SK-N-SH (cell line): ENCODE data around the gene GNAZ. TPM values are rescaled to one million over a fixed set of nuclear protein-coding genes. Genes with fewer than 3 reads are reported as not detected.

Experiments used
- CTCF ChIA-PET: fragments of 300-600, 350-600 bp; formaldehyde crosslinking; extraction: SDS; loops from one replicate; lab custom pipeline; 2021; lab: Yijun Ruan, JAX
- POLR2A ChIA-PET: fragments of 350-600 bp; sonication (Branson Sonifier 250); formaldehyde crosslinking; extraction: SDS; loops from one replicate; lab custom pipeline; 2020; ENCODE audit warnings: antibody characterized with exemption, inconsistent platforms; lab: Yijun Ruan, JAX
- DNase-seq: peaks from one replicate; pipeline ENCODE4 v3.0.0; 2012
- H2AFZ ChIP-seq: fragments of 200-600 bp; sonication (generic); 2 replicates; pipeline ENCODE4 v1.8.1; 2016; ENCODE audit warnings: antibody characterized with exemption, mild to moderate bottlenecking, low read depth
- H3F3A ChIP-seq: fragments of 200-600 bp; sonication (generic); replicated peaks from 2 replicates; pipeline ENCODE3; 2016; ENCODE audit warnings: antibody characterized with exemption, mild to moderate bottlenecking; ENCODE audit not compliant: insufficient read depth
- H3K27ac ChIP-seq, 2 experiments: fragments of 200-500 bp in 1 of 2; fragments of 200-600 bp in 1 of 2; sonication (Bioruptor generic) in 1 of 2; sonication (generic), shearing (Covaris generic) in 1 of 2; 2 replicates each; pipeline versions ENCODE4 v1.5.1 to v1.6.1; 2014 to 2016; ENCODE audit warnings: low read depth in 2 of 2, inconsistent platforms in 1 of 2, low read length in 1 of 2, mild to moderate bottlenecking in 1 of 2, mixed read lengths in 1 of 2
- H3K27me3 ChIP-seq: fragments of 200-600 bp; sonication (generic), shearing (Covaris generic); 2 replicates; pipeline ENCODE4 v1.6.1; 2016; ENCODE audit warnings: mixed run types; ENCODE audit not compliant: insufficient read depth
- H3K36me3 ChIP-seq, 2 experiments: fragments of 200-500 bp in 1 of 2; fragments of 200-600 bp in 1 of 2; sonication (Bioruptor generic) in 1 of 2; sonication (generic) in 1 of 2; replicated peaks in 1 of 2; 2 replicates each; pipeline versions ENCODE3 to v1.5.1; 2014 to 2016; ENCODE audit warnings: low read length in 1 of 2, mild to moderate bottlenecking in 1 of 2; ENCODE audit not compliant: insufficient read depth in 2 of 2, control insufficient read depth in 1 of 2
- H3K4me1 ChIP-seq, 2 experiments: fragments of 200-500 bp in 1 of 2; fragments of 200-600 bp in 1 of 2; sonication (Bioruptor generic) in 1 of 2; sonication (generic), shearing (Covaris generic) in 1 of 2; 2 replicates each; pipeline versions ENCODE4 v1.5.1 to v1.6.1; 2014 to 2016; ENCODE audit warnings: low read depth in 1 of 2, low read length in 1 of 2, mixed run types in 1 of 2; ENCODE audit not compliant: insufficient read depth in 2 of 2, control insufficient read depth in 1 of 2
- H3K4me2 ChIP-seq: fragments of 200-600 bp; sonication (generic), shearing (Covaris generic); 2 replicates; pipeline ENCODE4 v1.6.1; 2017; ENCODE audit warnings: mixed run types
- H3K4me3 ChIP-seq, 2 experiments: fragments of 200-500 bp in 1 of 2; fragments of 200-600 bp in 1 of 2; sonication (Bioruptor generic) in 1 of 2; sonication (generic), shearing (Covaris generic) in 1 of 2; 2 replicates each; pipeline versions ENCODE4 v1.5.1 to v1.8.1; 2014 to 2016; ENCODE audit warnings: low read depth in 2 of 2, inconsistent platforms in 1 of 2, low read length in 1 of 2, mild to moderate bottlenecking in 1 of 2, mixed read lengths in 1 of 2, moderate library complexity in 1 of 2
- H3K79me2 ChIP-seq: fragments of 200-600 bp; sonication (generic); 2 replicates; pipeline ENCODE4 v1.8.1; 2017; ENCODE audit warnings: mild to moderate bottlenecking; ENCODE audit not compliant: insufficient read depth
- H3K9ac ChIP-seq: fragments of 200-600 bp; sonication (generic); 2 replicates; pipeline ENCODE4 v1.6.1; 2017; ENCODE audit warnings: mixed run types
- H3K9me2 ChIP-seq: fragments of 200-600 bp; sonication (generic); 2 replicates; pipeline ENCODE4 v1.6.1; 2017; ENCODE audit warnings: mixed run types
- H3K9me3 ChIP-seq: fragments of 200-600 bp; sonication (generic); 2 replicates; pipeline ENCODE4 v1.6.1; 2017; ENCODE audit warnings: mixed run types, mild to moderate bottlenecking, moderate library complexity
- H4K20me1 ChIP-seq: fragments of 200-600 bp; sonication (generic); 2 replicates; pipeline ENCODE4 v1.6.1; 2017; ENCODE audit warnings: mild to moderate bottlenecking, mixed run types; ENCODE audit not compliant: insufficient read depth
- CTCF ChIP-seq: fragments of 200-600 bp; sonication (generic); IDR thresholded peaks from 2 replicates; pipeline ENCODE4 v1.6.1; 2017; ENCODE audit warnings: antibody characterized with exemption, mild to moderate bottlenecking, moderate library complexity
- EP300 ChIP-seq, 2 experiments: IDR thresholded peaks; 2 replicates each; pipeline versions ENCODE4 v1.4.0 to v1.6.1; 2012; ENCODE audit warnings: borderline replicate concordance in 1 of 2, low read depth in 1 of 2, low read length in 1 of 2
- FOSL2 ChIP-seq: IDR thresholded peaks from 2 replicates; pipeline ENCODE4 v1.4.0; 2012; ENCODE audit warnings: low read depth, mild to moderate bottlenecking, moderate library complexity, borderline replicate concordance
- FOXM1 ChIP-seq: IDR thresholded peaks from 2 replicates; pipeline ENCODE4 v1.4.0; 2012; ENCODE audit warnings: low read depth, mild to moderate bottlenecking
- GABPA ChIP-seq: IDR thresholded peaks from 2 replicates; pipeline ENCODE4 v1.4.0; 2012; ENCODE audit warnings: low read depth, mild to moderate bottlenecking
- MEF2A ChIP-seq: IDR thresholded peaks from 2 replicates; pipeline ENCODE4 v1.4.0; 2012; ENCODE audit warnings: low read depth, borderline replicate concordance
- RAD21 ChIP-seq: IDR thresholded peaks from 2 replicates; pipeline ENCODE4 v1.6.1; 2012; ENCODE audit warnings: mild to moderate bottlenecking, low read length
- RCOR1 ChIP-seq: fragments of 150-350 bp; IDR thresholded peaks from 2 replicates; pipeline ENCODE4 v1.6.1; 2017; ENCODE audit warnings: antibody characterized with exemption, low read length
- RXRA ChIP-seq: IDR thresholded peaks from 2 replicates; pipeline ENCODE4 v1.4.0; 2012; ENCODE audit warnings: low read depth, mild to moderate bottlenecking, borderline replicate concordance
- USF1 ChIP-seq: IDR thresholded peaks from 2 replicates; pipeline ENCODE4 v1.4.0; 2012; ENCODE audit warnings: low read depth, borderline replicate concordance
- USF2 ChIP-seq: fragments of 150-350 bp; IDR thresholded peaks from 2 replicates; pipeline ENCODE4 v1.6.1; 2017; ENCODE audit warnings: antibody characterized with exemption, low read length, low read depth, borderline replicate concordance
- YY1 ChIP-seq: IDR thresholded peaks from 2 replicates; pipeline ENCODE4 v1.4.0; 2012; ENCODE audit warnings: low read depth, mild to moderate bottlenecking
- ZBTB33 ChIP-seq: IDR thresholded peaks from 2 replicates; pipeline ENCODE4 v1.4.0; 2012; ENCODE audit warnings: low read depth, borderline replicate concordance
- WGBS: methylation state at CpG from one replicate; pipeline ENCODE4 v1.1.6; 2017; ENCODE audit warnings: low lambda C conversion rate; 5-methylcytosine and 5-hydroxymethylcytosine counted together
- polyA plus RNA-seq, 3 experiments: library from polyadenylated mRNA; depleted of rRNA; stranded (reverse); fragments of >200 nt; gene quantifications; 2 replicates each; pipeline ENCODE4 v1.2.3, GENCODE V29; 2012

GNAZ gene
- polyA plus RNA-seq, 1 of the 3 experiments (the other 2 are of a cell fraction), result 6.5 TPM

GRCh38 chr22:23031786-23032185, 38.5 kb upstream of the GNAZ start:
- H3K9me2 ChIP-seq, result no peaks in the 10 kb centered on the region
- H3K27ac ChIP-seq, result no peak overlapping the region
- DNase-seq, result no peak
- CTCF ChIA-PET, result interaction anchor here (1.0 kb wide), 1 partner anchor 72 kb away, joined by 3 read pairs; no protein-coding TSS in a partner anchor
- TF ChIP-seq RAD21, result no peak
- TF ChIP-seq YY1, result no peak
- TF ChIP-seq USF1, result no peak
- no peak for TF ChIP-seq ZBTB33
- TF ChIP-seq GABPA, result no peak
- TF ChIP-seq MEF2A, result no peak
- no peaks in the 10 kb centered on the region for H3K36me3 ChIP-seq
- H3K4me2 ChIP-seq, result no peak overlapping the region
- H3F3A ChIP-seq, result no peaks in the 10 kb centered on the region
- no peak overlapping the region for H3K9ac ChIP-seq
- no peaks in the 10 kb centered on the region for H3K27me3 ChIP-seq
- H2AFZ ChIP-seq, result no peak overlapping the region
- no peaks in the 10 kb centered on the region for H3K79me2 ChIP-seq
- no peaks in the 10 kb centered on the region; a peak in 2 of 4 replicates for H3K4me1 ChIP-seq
- H3K9me3 ChIP-seq, result no peaks in the 10 kb centered on the region
- no peaks in the 10 kb centered on the region for H4K20me1 ChIP-seq
- no peak overlapping the region for H3K4me3 ChIP-seq
- whole genome bisulfite sequencing, result 8% methylated on average over 1 of the region's 1 CpG
- POLR2A ChIA-PET, result no interaction called here

- Histone ChIP-seq H3K36me3 (no peaks in the 10 kb centered on the region), H3K9me3 (no peaks in the 10 kb centered on the region), H3K27ac (no peak overlapping the region), H3K9ac (no peak overlapping the region), H3K4me1 (no peaks in the 10 kb centered on the region; a peak in 2 of 4 replicates), H3K9me2 (no peaks in the 10 kb centered on the region), H3K4me3 (no peak overlapping the region), H2AFZ (no peak overlapping the region), H3K4me2 (no peak overlapping the region), H3F3A (no peaks in the 10 kb centered on the region), H3K27me3 (no peaks in the 10 kb centered on the region), H4K20me1 (no peaks in the 10 kb centered on the region), H3K79me2 (no peaks in the 10 kb centered on the region)
- ChIA-PET CTCF (interaction anchor here (1.0 kb wide), 1 partner anchor 146 kb away, joined by 3 read pairs; no protein-coding TSS in a partner anchor), POLR2A (no interaction called here)
- no peak for DNase-seq
- TF ChIP-seq ZBTB33 (no peak), FOSL2 (no peak), CTCF (no peak), RAD21 (no peak), RCOR1 (no peak), RXRA (no peak), FOXM1 (no peak), USF2 (no peak), EP300 (IDR thresholded peaks at IDR 0.05; ENCODE audit: borderline replicate concordance in 1 of 2, low read depth in 1 of 2, low read length in 1 of 2) (no peak)
- WGBS, result 61% methylated on average over 4 of the region's 4 CpGs
Measured at GRCh38 chr22:23032658-23033057, 37.7 kb upstream of the GNAZ start.
